H9 (cell line): ENCODE results near the gene STK26. TPM values are rescaled to one million over a fixed set of nuclear protein-coding genes. Genes with fewer than 3 reads are reported as not detected.
A peak's percentile ranks its signal among the peaks of the same experiment; 100 is the strongest.

ENCODE experiments used
- DNase-seq: peaks from one replicate; pipeline ENCODE4 v3.0.0-alpha.2; 2017
- H2AFZ ChIP-seq: one replicate; pipeline ENCODE4 v1.6.1; 2013; ENCODE audit warnings: mild to moderate bottlenecking, low read length, control low read depth, moderate library complexity
- H2AK5ac ChIP-seq: 2 replicates; pipeline ENCODE4 v1.6.1; 2013; ENCODE audit warnings: low read length, control low read depth, mixed read lengths; ENCODE audit not compliant: insufficient read length
- H2BK120ac ChIP-seq: one replicate; pipeline ENCODE4 v1.6.1; 2013; ENCODE audit warnings: low read depth, mild to moderate bottlenecking, low read length, control low read depth, inconsistent platforms; ENCODE audit not compliant: poor library complexity, severe bottlenecking
- H2BK12ac ChIP-seq: 2 replicates; pipeline ENCODE4 v1.6.1; 2013; ENCODE audit warnings: low read length, control low read depth, mixed read lengths, low read depth; ENCODE audit not compliant: insufficient read length
- H2BK15ac ChIP-seq: 2 replicates; pipeline ENCODE4 v1.6.1; 2013; ENCODE audit warnings: low read depth, low read length, control low read depth
- H2BK20ac ChIP-seq: one replicate; pipeline ENCODE4 v1.6.1; 2013; ENCODE audit warnings: low read depth, mild to moderate bottlenecking, low read length, control low read depth, inconsistent platforms; ENCODE audit not compliant: poor library complexity, severe bottlenecking
- H2BK5ac ChIP-seq: 2 replicates; pipeline ENCODE4 v1.6.1; 2013; ENCODE audit warnings: low read length, control low read depth, mixed read lengths; ENCODE audit not compliant: insufficient read length
- H3K14ac ChIP-seq: 2 replicates; pipeline ENCODE4 v1.6.1; 2013; ENCODE audit warnings: low read length, control low read depth; ENCODE audit not compliant: insufficient read depth
- H3K18ac ChIP-seq: 2 replicates; pipeline ENCODE4 v1.6.1; 2013; ENCODE audit warnings: low read depth, mild to moderate bottlenecking, mixed read lengths, low read length, control low read depth; ENCODE audit not compliant: insufficient read length
- H3K23ac ChIP-seq: 2 replicates; pipeline ENCODE4 v1.6.1; 2013; ENCODE audit warnings: low read length, control low read depth, mixed read lengths, low read depth; ENCODE audit not compliant: insufficient read length
- H3K23me2 ChIP-seq: 2 replicates; pipeline ENCODE4 v1.6.1; 2013; ENCODE audit warnings: low read depth, mild to moderate bottlenecking, mixed read lengths, low read length, control low read depth; ENCODE audit not compliant: insufficient read length, poor library complexity, severe bottlenecking
- H3K27ac ChIP-seq: 2 replicates; pipeline ENCODE4 v1.5.1; 2013; ENCODE audit warnings: low read length, control low read depth, mixed read lengths, low read depth; ENCODE audit not compliant: insufficient read length
- H3K27me3 ChIP-seq: 2 replicates; pipeline ENCODE4 v1.6.1; 2013; ENCODE audit warnings: low read length, control low read depth, inconsistent platforms; ENCODE audit not compliant: insufficient read depth
- H3K4ac ChIP-seq: 2 replicates; pipeline ENCODE4 v1.6.1; 2013; ENCODE audit warnings: low read depth, mild to moderate bottlenecking, control low read depth, inconsistent platforms, low read length, moderate library complexity
- H3K4me1 ChIP-seq: 2 replicates; pipeline ENCODE4 v1.6.1; 2013; ENCODE audit warnings: low read length, control low read depth, inconsistent platforms; ENCODE audit not compliant: insufficient read depth
- H3K4me2 ChIP-seq: 2 replicates; pipeline ENCODE4 v1.6.1; 2013; ENCODE audit warnings: low read length, control low read depth, mixed read lengths; ENCODE audit not compliant: insufficient read length, insufficient read depth
- H3K56ac ChIP-seq: 2 replicates; pipeline ENCODE4 v1.6.1; 2013; ENCODE audit warnings: low read depth, mild to moderate bottlenecking, mixed read lengths, low read length, control low read depth; ENCODE audit not compliant: insufficient read length
- H3K79me1 ChIP-seq: 2 replicates; pipeline ENCODE4 v1.6.1; 2013; ENCODE audit warnings: low read depth, mild to moderate bottlenecking, moderate library complexity, low read length, control low read depth, inconsistent platforms; ENCODE audit not compliant: insufficient read depth, poor library complexity, severe bottlenecking
- H3K79me2 ChIP-seq: 2 replicates; pipeline ENCODE4 v1.6.1; 2013; ENCODE audit warnings: low read length, control low read depth, inconsistent platforms; ENCODE audit not compliant: insufficient read depth
- H3K9ac ChIP-seq: 2 replicates; pipeline ENCODE4 v1.6.1; 2013; ENCODE audit warnings: low read length, control low read depth, mixed read lengths; ENCODE audit not compliant: insufficient read length; ENCODE audit errors: extremely low read depth
- H3K9me3 ChIP-seq: one replicate; pipeline ENCODE4 v1.6.1; 2013; ENCODE audit warnings: low read depth, low read length, inconsistent platforms; ENCODE audit not compliant: control insufficient read depth
- H3T11ph ChIP-seq: one replicate; pipeline ENCODE4 v1.6.1; 2013; ENCODE audit warnings: mild to moderate bottlenecking, low read length, control low read depth, inconsistent platforms
- H4K20me1 ChIP-seq: one replicate; pipeline ENCODE4 v1.6.1; 2013; ENCODE audit not compliant: control insufficient read depth, insufficient read length, insufficient read depth
- H4K5ac ChIP-seq: 2 replicates; pipeline ENCODE4 v1.6.1; 2013; ENCODE audit warnings: low read depth, mild to moderate bottlenecking, mixed read lengths, low read length, control low read depth; ENCODE audit not compliant: insufficient read length
- H4K8ac ChIP-seq: replicated peaks from 2 replicates; pipeline ENCODE4 v1.6.1; 2013; ENCODE audit warnings: low read length, control low read depth, mixed read lengths, low read depth; ENCODE audit not compliant: insufficient read length
- H4K91ac ChIP-seq: 2 replicates; pipeline ENCODE4 v1.6.1; 2013; ENCODE audit warnings: low read depth, mild to moderate bottlenecking, moderate library complexity, mixed read lengths, low read length, control low read depth; ENCODE audit not compliant: insufficient read length
- H3K27ac Mint-ChIP-seq, 3 experiments: 2 replicates in 2 of 3; 3 replicates in 1 of 3; pipeline ENCODE4 v1.8.0; 2020 to 2021; ENCODE audit warnings: mixed read lengths in 3 of 3, mild to moderate bottlenecking in 1 of 3, moderate library complexity in 1 of 3
- H3K27me3 Mint-ChIP-seq: 2 replicates; pipeline ENCODE4 v1.8.0; 2021; ENCODE audit warnings: low read depth, mild to moderate bottlenecking, moderate library complexity, mixed read lengths
- H3K36me3 Mint-ChIP-seq, 3 experiments: 2 replicates in 2 of 3; 3 replicates in 1 of 3; pipeline ENCODE4 v1.8.0; 2020 to 2021; ENCODE audit warnings: low read depth in 3 of 3, mixed read lengths in 3 of 3; ENCODE audit not compliant: insufficient read depth in 1 of 3
- H3K4me1 Mint-ChIP-seq, 2 experiments: 2 replicates each; pipeline ENCODE4 v1.8.0; 2020; ENCODE audit warnings: mixed read lengths in 2 of 2
- H3K4me3 Mint-ChIP-seq, 2 experiments: 2 replicates in 1 of 2; 3 replicates in 1 of 2; pipeline ENCODE4 v1.8.0; 2020 to 2021; ENCODE audit warnings: mild to moderate bottlenecking in 2 of 2, mixed read lengths in 2 of 2, moderate library complexity in 1 of 2
- H3K9me3 Mint-ChIP-seq, 2 experiments: 2 replicates in 1 of 2; 3 replicates in 1 of 2; pipeline ENCODE4 v1.8.0; 2020; ENCODE audit warnings: mild to moderate bottlenecking in 2 of 2, mixed read lengths in 2 of 2, moderate library complexity in 1 of 2
- WGBS: extraction: QIAGEN DNeasy Blood & Tissue Kit; methylation state at CpG from one replicate; pipeline ENCODE4 v1.1.7; 2013; ENCODE audit warnings: missing lambda C conversion rate, low lambda C conversion rate, mixed read lengths; ENCODE audit not compliant: insufficient read length; ENCODE audit errors: extremely low coverage; 5-methylcytosine and 5-hydroxymethylcytosine counted together
- total RNA-seq: library from RNA; stranded (reverse); gene quantifications from 2 replicates; pipeline ENCODE4 v1.2.1, GENCODE V29; 2021
- TF ChIP-seq, protein P1 (sequence below): fragments of 200-600 bp; sonication (generic); conservative IDR thresholded peaks from 3 replicates; pipeline ENCODE4 v1.8.0; 2021; ENCODE audit warnings: antibody characterized with exemption, mild to moderate bottlenecking

Gene STK26
- total RNA-seq, 1 experiment from 2014 or later, result 99.2 TPM

DNA sequence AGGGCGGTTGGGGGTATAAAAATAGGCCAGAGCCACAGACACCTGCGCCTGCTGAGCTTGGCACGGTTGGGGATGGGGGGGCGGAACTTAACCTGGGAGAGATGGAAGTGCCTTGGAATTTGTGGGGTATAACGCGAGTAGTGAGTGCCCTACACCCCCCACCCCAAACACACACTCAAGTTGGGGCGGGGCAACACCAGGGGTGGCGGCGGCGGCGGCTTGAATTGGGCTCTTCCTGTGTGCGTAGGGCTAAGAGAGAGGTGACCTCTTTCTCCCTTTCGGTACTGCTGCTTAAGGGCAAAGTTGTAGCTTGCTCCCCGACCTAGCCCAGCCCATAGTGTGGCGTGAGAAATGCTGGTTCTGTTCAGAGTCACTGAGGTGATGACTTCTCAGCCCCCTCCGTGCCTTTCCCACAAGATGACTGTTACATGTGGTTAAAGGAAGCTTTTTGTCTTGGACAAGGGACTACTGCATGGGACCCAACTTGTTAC, 839 bp downstream of the STK26 start:
- Histone ChIP-seq H4K8ac (no peak overlapping the region), H3K14ac (peak overlapping the region; percentile 88), H3K79me1 (no peaks in the 10 kb centered on the region), H4K91ac (no peak overlapping the region), H3K27me3 (0 out of 2 replicates have a peak, but pooled peaks cover 3% of the 10 kb centered on the region), H3K4ac (no peak overlapping the region), H2AFZ (no peak overlapping the region), H3K9me3 (no peaks in the 10 kb centered on the region), H3K27ac (peak overlapping the region; percentile 52), H2BK20ac (no peak overlapping the region), H4K5ac (no peak overlapping the region), H3K23me2 (peaks cover 19% of the 10 kb centered on the region), H3K23ac (no peak overlapping the region), H3K56ac (no peak overlapping the region), H3K79me2 (peaks cover 28% of the 10 kb centered on the region; the same call in 1 of the 2 replicates), H3K4me2 (peak overlapping the region; percentile 99), H3T11ph (no peak overlapping the region), H2BK15ac (no peak overlapping the region), H2BK5ac (no peak overlapping the region), H3K4me1 (peaks cover 6% of the 10 kb centered on the region; the same call in 1 of the 2 replicates), H4K20me1 (no peaks in the 10 kb centered on the region), H2BK12ac (no peak overlapping the region), H2BK120ac (no peak overlapping the region), H3K18ac (peak overlapping the region; percentile 78), H2AK5ac (no peak overlapping the region), H3K9ac (peak overlapping the region; percentile 91)
- peaks cover 50 to 51% of the 10 kb centered on the region in 2 experiments for H3K4me1 Mint-ChIP-seq
- H3K27ac Mint-ChIP-seq, result peak overlapping the region; percentile 96 to 99 (median 98)
- no CpG with 5 or more reads among the region's 16 CpGs for WGBS
- no peaks in the 10 kb centered on the region; a peak in 1 of 5 replicates for H3K9me3 Mint-ChIP-seq
- peak; percentile 47 for DNase-seq
- peaks cover 14% of the 10 kb centered on the region for H3K27me3 Mint-ChIP-seq
- H3K36me3 Mint-ChIP-seq, result peaks cover 0 to 4% (median 4%) of the 10 kb centered on the region in 3 experiments; a peak in 3 of 7 replicates
- peak overlapping the region; percentile 94 to 96 for H3K4me3 Mint-ChIP-seq
- TF ChIP-seq, protein P1, sequence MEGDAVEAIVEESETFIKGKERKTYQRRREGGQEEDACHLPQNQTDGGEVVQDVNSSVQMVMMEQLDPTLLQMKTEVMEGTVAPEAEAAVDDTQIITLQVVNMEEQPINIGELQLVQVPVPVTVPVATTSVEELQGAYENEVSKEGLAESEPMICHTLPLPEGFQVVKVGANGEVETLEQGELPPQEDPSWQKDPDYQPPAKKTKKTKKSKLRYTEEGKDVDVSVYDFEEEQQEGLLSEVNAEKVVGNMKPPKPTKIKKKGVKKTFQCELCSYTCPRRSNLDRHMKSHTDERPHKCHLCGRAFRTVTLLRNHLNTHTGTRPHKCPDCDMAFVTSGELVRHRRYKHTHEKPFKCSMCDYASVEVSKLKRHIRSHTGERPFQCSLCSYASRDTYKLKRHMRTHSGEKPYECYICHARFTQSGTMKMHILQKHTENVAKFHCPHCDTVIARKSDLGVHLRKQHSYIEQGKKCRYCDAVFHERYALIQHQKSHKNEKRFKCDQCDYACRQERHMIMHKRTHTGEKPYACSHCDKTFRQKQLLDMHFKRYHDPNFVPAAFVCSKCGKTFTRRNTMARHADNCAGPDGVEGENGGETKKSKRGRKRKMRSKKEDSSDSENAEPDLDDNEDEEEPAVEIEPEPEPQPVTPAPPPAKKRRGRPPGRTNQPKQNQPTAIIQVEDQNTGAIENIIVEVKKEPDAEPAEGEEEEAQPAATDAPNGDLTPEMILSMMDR, result no peak
